Measurements from ENCODE around the gene NCBP1.

DNA sequence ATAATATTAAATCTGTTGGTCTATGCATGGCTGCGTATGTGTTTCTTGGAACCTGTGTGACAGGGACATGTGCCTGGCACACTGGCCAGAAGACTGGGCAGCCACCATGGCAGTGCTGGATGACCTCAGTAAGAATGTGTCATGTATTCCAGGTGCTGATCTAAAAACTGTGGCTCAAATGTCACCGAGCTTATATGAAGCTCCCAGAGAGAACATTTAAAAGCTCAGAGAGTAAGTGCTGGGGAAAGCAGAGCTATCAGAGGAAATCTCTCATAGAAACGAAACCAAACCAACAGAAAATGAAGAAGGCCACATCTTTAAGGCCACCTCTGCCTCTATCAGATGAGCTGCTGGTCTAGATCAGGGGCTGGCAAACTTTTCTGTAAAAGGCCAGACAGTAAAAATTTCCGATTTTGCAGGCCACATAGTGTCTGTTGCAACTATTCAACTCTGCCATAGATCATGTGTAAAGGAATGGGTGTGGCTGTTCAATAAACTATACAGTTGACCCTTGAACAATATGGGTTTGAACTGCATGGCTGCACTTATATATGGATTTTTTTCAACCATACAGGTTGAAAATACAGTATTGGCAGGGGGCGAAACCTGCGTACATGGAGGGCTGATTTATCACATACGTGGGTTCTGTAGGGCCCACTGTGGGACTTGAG lies 32.3 kb upstream of the NCBP1 start:
- TF ChIP-seq CTCF (IDR thresholded peaks at IDR 0.05) (no peak), POLR2A (IDR thresholded peaks at IDR 0.05) (no peak)
